Muscle of leg (tissue), 11 donors: ENCODE measurements around the gene MRPL46. TPM values are rescaled to one million over a fixed set of nuclear protein-coding genes. Genes with fewer than 3 reads are reported as not detected.
"Not testable (repeated sequence)": the region's sequence is repeated elsewhere in the genome, so short reads cannot be mapped to it uniquely, and the experiment has no call there.

ENCODE experiments used
- DNase-seq: peaks from one replicate; pipeline ENCODE4 v3.0.0; 2013
- H3K27ac ChIP-seq: one replicate; pipeline ENCODE4 v1.5.1; 2013; ENCODE audit warnings: mild to moderate bottlenecking, low read length, control low read depth
- H3K27me3 ChIP-seq: one replicate; pipeline ENCODE4 v1.6.1; 2013; ENCODE audit warnings: low read length; ENCODE audit not compliant: control insufficient read depth, insufficient read depth
- H3K36me3 ChIP-seq: one replicate; pipeline ENCODE4 v1.6.1; 2013; ENCODE audit warnings: low read length; ENCODE audit not compliant: control insufficient read depth, insufficient read depth
- H3K4me1 ChIP-seq: one replicate; pipeline ENCODE4 v1.6.1; 2013; ENCODE audit warnings: low read length; ENCODE audit not compliant: control insufficient read depth, insufficient read depth
- H3K4me3 ChIP-seq: one replicate; pipeline ENCODE4 v1.5.1; 2013; ENCODE audit warnings: low read length, control low read depth
- H3K9me3 ChIP-seq: replicated peaks from 2 replicates; pipeline ENCODE4 v1.6.1; 2013; ENCODE audit warnings: low read depth, low read length; ENCODE audit not compliant: control insufficient read depth
- WGBS: methylation state at CpG from one replicate; pipeline ENCODE4 v1.1.5; 2013; ENCODE audit warnings: missing lambda C conversion rate; ENCODE audit not compliant: insufficient coverage; 5-methylcytosine and 5-hydroxymethylcytosine counted together
- polyA plus RNA-seq, 8 donors: library from polyadenylated mRNA; unstranded; fragments of 120-200 nt; gene quantifications; one replicate each; pipeline versions ENCODE4 v1.2.1 to v1.2.3, GENCODE V29; 2013; ENCODE audit warnings: inconsistent platforms in 1 of 8, low replicate concordance in 1 of 8; ENCODE audit not compliant: insufficient read length in 8 of 8, insufficient read depth in 1 of 8
- total RNA-seq: library from RNA; stranded (reverse); fragments of 120-200 nt; gene quantifications from one replicate; pipeline ENCODE4 v1.2.4, GENCODE V29; 2013

Gene MRPL46
- total and polyA plus RNA-seq, 9 donors = 22.0 to 27.2 (median 23.4) TPM

- no peak overlapping the region for H3K4me3 ChIP-seq
- no peaks in the 10 kb centered on the region for H3K9me3 ChIP-seq
- no peak for DNase-seq
- no peaks in the 10 kb centered on the region for H3K27me3 ChIP-seq
- no peaks in the 10 kb centered on the region for H3K36me3 ChIP-seq
- H3K27ac ChIP-seq = no peak overlapping the region
- 78% methylated on average over 7 of the region's 8 CpGs for WGBS
- H3K4me1 ChIP-seq = peaks cover 2% of the 10 kb centered on the region
Observed at GRCh38 chr15:88449581-88449980, 17.6 kb downstream of the MRPL46 start.

- WGBS = 44% methylated on average over 5 of the region's 5 CpGs
- Histone ChIP-seq H3K9me3 (no peaks in the 10 kb centered on the region), H3K4me1 (peaks cover 2% of the 10 kb centered on the region), H3K36me3 (no peaks in the 10 kb centered on the region), H3K27ac (no peak overlapping the region), H3K4me3 (no peak overlapping the region), H3K27me3 (no peaks in the 10 kb centered on the region)
- DNase-seq = peak; percentile 7
Observed at GRCh38 chr15:88448991-88449461, 18.2 kb downstream of the MRPL46 start.

GRCh38 chr15:88447741-88448140, 19.4 kb downstream of the MRPL46 start:
- peaks cover 2% of the 10 kb centered on the region for H3K4me1 ChIP-seq
- DNase-seq = no peak
- no CpG with 5 or more reads among the region's 1 CpG for WGBS
- H3K4me3 ChIP-seq = no peak overlapping the region
- H3K9me3 ChIP-seq = peaks cover 2% of the 10 kb centered on the region
- no peaks in the 10 kb centered on the region for H3K27me3 ChIP-seq
- no peak overlapping the region for H3K27ac ChIP-seq
- H3K36me3 ChIP-seq = no peaks in the 10 kb centered on the region

DNA sequence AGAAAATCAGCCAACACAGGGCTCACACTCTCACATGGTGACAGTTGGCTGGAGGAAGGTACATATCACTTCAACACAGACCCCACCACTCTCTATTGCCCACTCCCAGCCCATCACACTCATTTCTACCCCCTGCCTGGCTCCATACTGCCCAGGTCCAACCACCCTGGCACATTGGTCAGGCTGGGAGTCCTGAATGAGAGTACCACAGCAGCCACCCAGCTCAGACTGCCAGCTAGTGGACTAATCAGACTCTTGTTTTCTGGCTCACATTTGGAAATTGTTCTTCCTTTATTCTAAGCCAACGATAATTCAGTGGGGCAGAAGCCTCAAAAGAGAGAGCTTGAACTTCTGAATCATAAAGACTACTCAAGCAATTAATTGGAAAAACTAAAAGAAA, 20.0 kb downstream of the MRPL46 start:
- no peak for DNase-seq
- Histone ChIP-seq H3K4me3 (no peak overlapping the region), H3K9me3 (peaks cover 2% of the 10 kb centered on the region), H3K4me1 (peaks cover 2% of the 10 kb centered on the region), H3K36me3 (no peaks in the 10 kb centered on the region), H3K27ac (no peak overlapping the region), H3K27me3 (no peaks in the 10 kb centered on the region)
- no CpG with 5 or more reads among the region's 1 CpG for WGBS

DNA sequence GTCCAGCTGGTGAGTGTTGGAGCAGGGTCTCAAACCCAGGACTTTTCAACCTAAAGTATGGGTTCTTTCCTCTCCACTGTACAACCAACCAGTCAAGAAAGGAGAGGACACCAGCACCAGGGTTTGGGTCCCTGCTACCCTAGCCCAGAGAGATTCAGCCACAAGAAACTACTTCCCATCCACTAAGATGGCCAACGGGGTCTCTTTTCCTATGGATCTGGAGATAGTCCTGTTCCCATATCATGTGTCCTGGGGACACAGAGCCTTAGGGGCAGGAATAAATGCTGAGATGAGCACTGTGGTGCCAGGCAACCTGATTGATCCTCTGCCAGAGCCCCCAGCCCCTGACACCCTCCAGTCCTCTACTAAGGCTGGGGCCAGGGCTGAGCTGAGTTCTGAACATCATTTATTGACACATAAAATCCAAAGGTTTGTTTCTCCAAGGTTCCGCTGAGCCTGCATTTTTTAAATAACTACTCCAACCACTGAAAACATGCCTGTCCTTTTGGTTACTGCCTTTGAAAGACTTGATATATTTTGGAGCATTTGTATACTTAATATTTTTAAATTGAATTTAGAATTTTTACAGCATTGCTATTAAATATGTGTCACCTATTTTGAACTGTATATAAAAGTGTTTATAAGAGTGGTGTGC, 26.0 kb downstream of the MRPL46 start:
- no CpG with 5 or more reads among the region's 2 CpGs for WGBS
- Histone ChIP-seq H3K27ac (no peak overlapping the region), H3K9me3 (peaks cover 2% of the 10 kb centered on the region), H3K27me3 (no peaks in the 10 kb centered on the region), H3K36me3 (no peaks in the 10 kb centered on the region), H3K4me3 (no peak overlapping the region), H3K4me1 (no peaks in the 10 kb centered on the region)
- DNase-seq = no peak

GRCh38 chr15:88440021-88440420, 27.2 kb downstream of the MRPL46 start:
- no peaks in the 10 kb centered on the region for H3K36me3 ChIP-seq
- H3K4me1 ChIP-seq = peaks cover 4% of the 10 kb centered on the region
- peaks cover 2% of the 10 kb centered on the region for H3K9me3 ChIP-seq
- H3K4me3 ChIP-seq = no peak overlapping the region
- no peak for DNase-seq
- no peak overlapping the region for H3K27ac ChIP-seq
- WGBS = 80% methylated on average over 1 of the region's 1 CpG
- no peaks in the 10 kb centered on the region for H3K27me3 ChIP-seq

DNA sequence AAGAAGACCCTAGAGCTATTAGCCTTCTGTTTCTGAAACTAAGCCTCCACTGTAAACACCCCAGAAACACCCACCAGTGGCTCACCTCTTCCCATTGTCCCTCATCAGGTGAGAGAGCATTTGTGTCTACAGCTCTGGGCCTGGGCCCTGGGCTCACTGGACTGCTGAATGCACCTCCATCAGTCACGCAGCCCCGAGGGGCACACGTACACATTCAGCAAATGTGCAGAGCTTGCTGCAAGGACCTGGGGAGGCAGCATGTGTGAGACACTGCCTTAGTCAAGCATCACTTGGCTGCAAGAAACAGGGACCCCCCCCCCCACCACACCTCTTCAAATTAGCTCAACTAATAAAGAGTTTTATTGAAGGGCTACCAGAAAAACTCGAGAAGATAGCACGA, 29.0 kb downstream of the MRPL46 start:
- Histone ChIP-seq H3K27ac (no peak overlapping the region), H3K4me1 (peaks cover 4% of the 10 kb centered on the region), H3K9me3 (no peaks in the 10 kb centered on the region), H3K4me3 (no peak overlapping the region), H3K36me3 (no peaks in the 10 kb centered on the region), H3K27me3 (no peaks in the 10 kb centered on the region)
- no peak for DNase-seq
- 44% methylated on average over 3 of the region's 5 CpGs for WGBS

- H3K9me3 ChIP-seq, H3K4me3 ChIP-seq, H3K27ac ChIP-seq, DNase-seq, H3K36me3 ChIP-seq, H3K27me3 ChIP-seq, H3K4me1 ChIP-seq: not testable (repeated sequence)
- 80% methylated on average over 2 of the region's 5 CpGs for WGBS
Observed at GRCh38 chr15:88434106-88434505, 33.1 kb downstream of the MRPL46 start.

- H3K27me3 ChIP-seq = peaks cover 10% of the 10 kb centered on the region
- DNase-seq = no peak
- peaks cover 4% of the 10 kb centered on the region for H3K4me1 ChIP-seq
- 100% methylated on average over 3 of the region's 7 CpGs for WGBS
- no peak overlapping the region for H3K27ac ChIP-seq
- H3K36me3 ChIP-seq = no peaks in the 10 kb centered on the region
- H3K9me3 ChIP-seq = no peaks in the 10 kb centered on the region
- H3K4me3 ChIP-seq = no peak overlapping the region
Observed at GRCh38 chr15:88433046-88433685, 34.0 kb downstream of the MRPL46 start.

GRCh38 chr15:88431441-88431840, 35.7 kb downstream of the MRPL46 start:
- H3K9me3 ChIP-seq = no peaks in the 10 kb centered on the region
- no peaks in the 10 kb centered on the region for H3K36me3 ChIP-seq
- H3K4me1 ChIP-seq = peaks cover 4% of the 10 kb centered on the region
- WGBS = 69% methylated on average over 4 of the region's 10 CpGs
- H3K27me3 ChIP-seq = peaks cover 14% of the 10 kb centered on the region
- no peak overlapping the region for H3K27ac ChIP-seq
- no peak overlapping the region for H3K4me3 ChIP-seq
- DNase-seq = no peak
